Ishikawa (cell line): ENCODE measurements around the gene TEN1.

Experiments
- CEBPB ChIP-seq: IDR thresholded peaks from 2 replicates; pipeline ENCODE4 v1.6.1; 2012
- CREB1 ChIP-seq: IDR thresholded peaks from 2 replicates; pipeline ENCODE4 v1.6.1; 2012; ENCODE audit warnings: low read depth
- EGR1 ChIP-seq: IDR thresholded peaks from 2 replicates; pipeline ENCODE4 v1.6.1; 2012
- EP300 ChIP-seq: IDR thresholded peaks from 2 replicates; pipeline ENCODE4 v1.6.1; 2012; ENCODE audit warnings: borderline replicate concordance
- FOXM1 ChIP-seq: IDR thresholded peaks from 2 replicates; pipeline ENCODE4 v1.6.1; 2012; ENCODE audit warnings: low read depth, borderline replicate concordance
- MAX ChIP-seq: IDR thresholded peaks from 2 replicates; pipeline ENCODE4 v1.6.1; 2012
- NFIC ChIP-seq: IDR thresholded peaks from 2 replicates; pipeline ENCODE4 v1.6.1; 2012
- RAD21 ChIP-seq: IDR thresholded peaks from 2 replicates; pipeline ENCODE4 v1.6.1; 2012; ENCODE audit warnings: low read depth
- TAF1 ChIP-seq: IDR thresholded peaks from 2 replicates; pipeline ENCODE4 v1.6.1; 2012; ENCODE audit warnings: low read depth, mild to moderate bottlenecking
- TCF12 ChIP-seq: IDR thresholded peaks from 2 replicates; pipeline ENCODE4 v1.6.1; 2012; ENCODE audit warnings: low read depth
- TEAD4 ChIP-seq: IDR thresholded peaks from 2 replicates; pipeline ENCODE4 v1.6.1; 2012
- USF1 ChIP-seq: IDR thresholded peaks from 2 replicates; pipeline ENCODE4 v1.6.1; 2012
- YY1 ChIP-seq: IDR thresholded peaks from 2 replicates; pipeline ENCODE4 v1.6.1; 2012; ENCODE audit warnings: low read depth

GRCh38 chr17:75995385-75995925, 16.4 kb downstream of the TEN1 start:
- TF ChIP-seq MAX, result no peak
- TF ChIP-seq EGR1, result no peak
- no peak for TF ChIP-seq EP300
- TF ChIP-seq FOXM1, result no peak
- TF ChIP-seq TCF12, result no peak
- no peak for TF ChIP-seq CEBPB
- TF ChIP-seq YY1, result no peak
- TF ChIP-seq TAF1, result no peak
- no peak for TF ChIP-seq NFIC
- TF ChIP-seq USF1, result no peak
- no peak for TF ChIP-seq CREB1
- TF ChIP-seq TEAD4, result no peak
- no peak for TF ChIP-seq RAD21
